ENCODE data around the gene ARHGEF38.
A peak's percentile ranks its signal among the peaks of the same experiment; 100 is the strongest.

Gene ARHGEF38

DNA sequence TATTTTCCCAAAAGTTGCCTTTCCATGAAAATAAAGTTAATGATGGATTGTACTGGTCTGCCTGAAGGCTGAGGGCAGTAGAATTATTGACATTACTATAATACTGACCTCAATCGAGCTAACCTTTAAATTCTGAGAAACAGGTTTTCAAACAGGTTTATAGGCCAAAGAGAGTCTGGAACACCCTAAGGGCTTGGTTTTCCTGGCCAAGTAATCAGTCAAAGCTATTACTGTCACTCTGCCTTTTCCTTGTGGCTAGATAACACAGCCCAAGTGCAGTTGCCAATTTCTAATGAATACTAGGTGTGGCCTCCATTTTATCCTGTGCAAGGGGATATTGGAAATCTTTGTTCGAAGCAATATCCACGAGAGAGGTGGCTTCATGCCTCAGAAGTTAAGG lies 80.8 kb downstream of the ARHGEF38 start:
- TF ChIP-seq POLR2A (IDR thresholded peaks at IDR 0.05; ENCODE audit: low read depth, low read length) = no peak
- no peak for DNase-seq (ENCODE audit: insufficient read length, low spot score)

DNA sequence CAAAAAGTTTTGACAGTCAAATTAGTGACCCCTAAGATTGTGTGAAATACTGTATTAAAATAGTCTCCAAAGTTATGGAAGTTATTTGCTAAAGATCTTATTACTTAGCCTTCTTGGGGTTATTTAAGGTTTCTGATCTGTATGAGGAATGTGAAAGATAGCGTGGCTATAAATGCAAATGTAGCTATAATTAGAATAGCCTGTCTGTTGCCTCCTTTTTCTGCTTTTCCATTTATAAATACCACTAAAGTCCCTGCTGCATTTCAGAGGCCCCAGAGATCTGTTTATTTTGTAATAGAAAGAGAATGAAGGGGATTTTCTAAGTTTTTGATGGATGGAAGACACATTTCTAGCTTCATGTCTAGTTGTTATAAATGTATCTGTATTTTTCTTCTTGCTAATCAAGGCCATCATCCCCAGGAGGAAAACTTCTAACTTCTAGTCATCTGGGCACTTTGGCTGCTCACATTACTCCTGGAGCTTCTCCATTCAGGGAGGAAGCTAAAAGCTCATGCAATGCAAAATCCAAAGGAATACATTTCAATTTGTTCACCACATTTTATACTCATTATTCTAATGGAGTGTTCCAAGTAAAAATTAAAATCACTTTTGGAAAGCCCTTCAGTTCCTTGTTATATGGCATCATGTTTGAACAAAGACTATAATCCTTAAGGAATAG lies 82.1 kb downstream of the ARHGEF38 start:
- no peak for FAIRE-seq
- TF ChIP-seq POLR2A (IDR thresholded peaks at IDR 0.05; ENCODE audit: low read depth, low read length) = no peak
- DNase-seq (ENCODE audit: insufficient read length, low spot score) = no peak

More for the DNA sequence above, 80.8 kb downstream of the ARHGEF38 start:
- FAIRE-seq = no peak

DNA sequence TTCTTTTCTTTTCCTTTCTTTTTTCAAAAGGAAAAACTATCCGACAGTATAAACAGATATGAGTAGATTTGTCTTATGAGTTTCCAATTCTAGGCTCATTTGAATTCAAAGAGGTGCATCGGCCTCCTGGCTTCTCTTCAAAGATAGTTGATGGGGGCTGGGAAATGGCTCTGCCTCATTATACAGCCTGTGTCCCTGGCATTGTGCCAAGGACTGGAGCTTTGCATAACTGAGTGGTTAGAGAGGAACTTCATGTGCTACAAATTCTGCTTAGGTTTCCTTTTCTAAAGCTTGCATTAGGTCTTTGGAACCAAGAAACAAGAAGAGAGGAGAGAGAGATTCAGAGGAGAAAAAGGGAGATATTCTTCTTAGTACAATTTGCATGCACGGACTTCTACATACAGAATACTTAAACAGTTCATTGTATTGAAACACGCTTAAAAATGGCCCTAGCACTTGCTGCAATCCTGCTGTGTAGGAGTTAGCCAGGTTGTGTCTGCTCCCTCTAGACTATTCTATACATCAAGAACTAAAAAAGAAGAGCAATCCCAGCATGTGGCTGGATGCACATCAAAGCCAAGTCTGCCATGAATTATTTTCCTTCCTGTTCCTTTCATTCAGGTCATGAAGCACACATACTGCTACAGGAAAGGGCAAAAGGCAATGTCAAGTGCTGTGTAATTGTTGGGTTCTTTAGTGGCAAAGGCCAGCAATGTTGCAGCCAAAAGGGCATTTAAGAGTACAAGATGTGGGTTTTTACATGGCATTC lies 85.2 kb downstream of the ARHGEF38 start:
- no peak for TF ChIP-seq POLR2A (IDR thresholded peaks at IDR 0.05; ENCODE audit: low read depth, low read length)
- FAIRE-seq (no peak), DNase-seq (ENCODE audit: insufficient read length, low spot score) (no peak)

DNA sequence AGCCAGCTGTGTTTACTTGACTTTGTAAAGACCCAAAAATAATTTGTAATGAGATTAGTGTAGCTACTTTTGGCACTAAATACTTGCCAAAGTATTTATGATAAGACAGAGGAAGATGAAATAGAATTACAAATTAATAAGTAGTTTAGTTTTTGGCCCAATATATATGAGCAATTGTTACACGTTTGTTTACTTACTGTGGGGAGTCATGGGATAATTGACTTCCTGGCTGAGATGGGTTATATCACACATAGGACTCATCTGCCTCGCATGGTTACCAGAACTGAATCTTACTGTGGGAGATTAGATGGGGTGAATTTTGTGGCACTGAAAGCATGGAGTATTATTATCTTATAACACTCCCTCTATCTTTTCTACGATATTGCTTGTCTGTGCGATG lies 89.4 kb downstream of the ARHGEF38 start:
- no peak for FAIRE-seq
- no peak for TF ChIP-seq POLR2A (IDR thresholded peaks at IDR 0.05; ENCODE audit: low read depth, low read length)
- no peak for DNase-seq (ENCODE audit: insufficient read length, low spot score)

DNA sequence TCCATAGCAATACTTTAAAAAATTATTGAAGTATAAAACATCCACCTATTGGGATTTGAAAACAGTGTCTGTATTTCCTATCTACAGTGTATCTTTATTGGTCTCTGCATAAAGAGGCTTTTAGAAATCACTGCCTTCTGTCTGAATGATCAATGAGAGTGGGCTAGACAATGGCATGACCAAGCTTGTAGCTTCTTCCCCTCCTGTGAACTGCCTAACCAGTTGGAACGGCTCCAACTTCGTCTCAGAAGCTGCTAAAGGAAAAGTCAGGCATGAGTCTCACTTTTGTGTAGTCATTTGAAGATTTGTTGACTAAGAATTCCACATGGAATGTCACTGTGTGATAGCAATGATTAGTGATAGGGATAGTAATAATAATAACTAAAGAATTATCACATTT lies 91.8 kb downstream of the ARHGEF38 start:
- DNase-seq (ENCODE audit: insufficient read length, low spot score) = no peak
- TF ChIP-seq POLR2A (IDR thresholded peaks at IDR 0.05; ENCODE audit: low read depth, low read length) = no peak
- FAIRE-seq = no peak

DNA sequence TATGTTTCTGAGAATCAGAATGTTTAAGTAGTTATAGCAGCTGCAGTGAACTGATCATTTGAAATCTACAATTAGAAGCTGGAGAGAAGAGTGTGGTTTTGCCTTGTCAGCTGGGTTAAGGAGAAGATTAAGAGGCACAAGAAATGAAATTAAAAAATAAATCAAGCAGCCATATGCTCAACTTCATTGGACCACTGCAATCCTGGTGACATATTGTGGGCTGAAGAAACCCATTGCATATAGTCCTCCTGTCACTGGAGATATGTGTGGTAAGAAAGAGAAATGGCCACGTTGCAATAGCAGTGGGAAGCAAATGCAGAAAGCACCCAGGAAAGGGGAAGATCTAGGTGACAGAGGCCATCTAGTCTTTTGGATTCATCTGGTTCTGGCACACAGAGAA lies 93.0 kb downstream of the ARHGEF38 start:
- DNase-seq (ENCODE audit: insufficient read length, low spot score) = no peak
- FAIRE-seq = no peak
- TF ChIP-seq POLR2A (IDR thresholded peaks at IDR 0.05; ENCODE audit: low read depth, low read length) = no peak

DNA sequence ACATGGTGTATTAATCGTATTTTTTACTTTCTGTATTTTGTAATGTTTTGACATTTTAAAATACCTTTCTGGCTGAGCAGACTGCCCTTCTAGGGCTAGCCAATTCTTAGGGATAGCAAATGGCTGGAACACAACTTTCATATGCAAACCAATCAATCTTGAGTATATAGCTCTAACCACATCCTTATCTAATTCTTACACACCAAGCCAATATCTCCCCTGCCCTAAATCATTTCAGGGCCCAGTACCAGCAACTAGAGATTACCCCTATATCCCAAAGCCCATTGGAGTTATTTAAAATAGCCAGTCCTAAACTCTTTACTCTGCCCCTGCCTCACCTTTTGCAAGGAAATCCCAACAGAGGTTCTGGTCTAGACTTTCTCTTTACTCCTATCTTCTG lies 97.8 kb downstream of the ARHGEF38 start:
- no peak for TF ChIP-seq POLR2A (IDR thresholded peaks at IDR 0.05; ENCODE audit: low read depth, low read length)
- no peak for FAIRE-seq
- DNase-seq (ENCODE audit: insufficient read length, low spot score) = no peak

DNA sequence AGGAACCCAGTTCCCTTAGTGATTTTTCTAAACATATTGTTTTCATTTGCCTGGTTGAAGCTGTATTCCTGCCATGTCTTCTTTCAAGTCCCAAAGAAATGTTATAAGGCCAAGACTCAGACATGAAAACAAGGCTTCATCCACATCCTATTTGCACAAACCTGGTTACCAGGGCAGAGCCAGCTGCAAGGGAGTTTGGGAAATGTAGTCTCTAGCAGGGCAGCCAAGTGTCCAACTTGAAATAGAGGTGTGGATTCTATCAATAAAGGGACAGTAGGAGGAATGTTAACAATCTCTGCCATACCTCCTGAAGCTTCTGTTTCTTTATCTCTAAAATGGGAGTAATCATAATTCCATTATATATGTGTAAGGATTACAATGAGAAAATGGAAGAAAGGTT lies 99.5 kb downstream of the ARHGEF38 start:
- FAIRE-seq (no peak), DNase-seq (ENCODE audit: insufficient read length, low spot score) (no peak)
- no peak for TF ChIP-seq POLR2A (IDR thresholded peaks at IDR 0.05; ENCODE audit: low read depth, low read length)

DNA sequence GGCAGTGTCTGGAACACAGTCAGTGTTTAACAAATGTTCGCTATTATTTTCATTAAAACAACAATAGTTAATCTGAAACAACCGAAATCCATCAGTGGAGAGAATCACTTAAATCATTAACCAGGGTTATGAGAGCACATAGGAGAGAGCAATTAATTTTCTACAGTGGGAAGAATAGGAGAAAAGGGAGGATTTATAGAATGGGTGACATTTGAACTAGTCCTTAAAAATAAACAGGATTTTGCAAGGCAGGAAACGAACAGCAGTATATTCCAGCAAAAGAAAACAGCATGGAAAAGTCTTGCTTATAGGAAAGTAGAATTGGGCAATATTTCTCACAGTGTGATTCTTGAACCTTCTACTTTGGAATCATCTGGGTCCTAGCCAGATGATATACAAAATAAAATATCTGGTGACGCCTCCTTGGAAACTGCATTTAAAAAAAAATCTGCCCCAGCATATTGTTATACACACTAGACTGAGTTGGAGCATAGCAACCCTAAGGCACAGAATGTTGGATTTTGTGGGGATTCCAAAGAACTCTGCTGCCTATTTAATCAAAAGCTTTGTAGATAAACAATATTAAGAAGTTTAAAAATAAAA lies 100.0 kb downstream of the ARHGEF38 start:
- DNase-seq (ENCODE audit: insufficient read length, low spot score) (no peak), FAIRE-seq (no peak)
- no peak for TF ChIP-seq POLR2A (IDR thresholded peaks at IDR 0.05; ENCODE audit: low read depth, low read length)

DNA sequence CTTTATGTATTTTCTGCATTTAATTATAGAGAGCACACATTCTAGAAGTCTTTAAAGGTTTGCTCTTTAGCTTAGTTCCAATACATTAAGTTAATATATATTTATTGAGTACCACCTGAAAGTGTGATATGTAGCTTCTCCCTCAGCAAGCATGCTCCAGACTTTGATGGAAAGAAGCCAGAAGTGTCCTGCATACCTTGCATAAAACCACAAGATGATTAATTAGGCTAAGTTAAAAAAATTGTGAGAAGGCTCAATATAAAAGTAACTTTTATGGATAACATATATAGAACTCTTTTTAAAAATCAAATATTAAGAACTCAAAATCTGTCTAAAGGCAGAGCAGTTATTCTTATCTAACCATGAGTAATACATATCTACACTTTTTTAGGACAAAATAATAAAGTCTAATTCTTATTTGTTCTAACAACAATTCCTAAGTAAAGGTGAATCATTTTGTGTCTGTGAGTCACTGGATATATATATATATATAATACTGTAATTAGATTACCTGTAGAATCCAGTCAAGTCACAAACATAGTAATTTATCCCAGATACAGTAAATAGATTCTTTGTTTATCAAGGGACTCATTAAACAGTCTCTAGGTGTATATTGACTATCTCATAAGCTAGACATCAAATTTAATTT lies 104.8 kb downstream of the ARHGEF38 start:
- DNase-seq (ENCODE audit: insufficient read length, low spot score) (no peak), FAIRE-seq (no peak)
- no peak for TF ChIP-seq POLR2A (IDR thresholded peaks at IDR 0.05; ENCODE audit: low read depth, low read length)

DNA sequence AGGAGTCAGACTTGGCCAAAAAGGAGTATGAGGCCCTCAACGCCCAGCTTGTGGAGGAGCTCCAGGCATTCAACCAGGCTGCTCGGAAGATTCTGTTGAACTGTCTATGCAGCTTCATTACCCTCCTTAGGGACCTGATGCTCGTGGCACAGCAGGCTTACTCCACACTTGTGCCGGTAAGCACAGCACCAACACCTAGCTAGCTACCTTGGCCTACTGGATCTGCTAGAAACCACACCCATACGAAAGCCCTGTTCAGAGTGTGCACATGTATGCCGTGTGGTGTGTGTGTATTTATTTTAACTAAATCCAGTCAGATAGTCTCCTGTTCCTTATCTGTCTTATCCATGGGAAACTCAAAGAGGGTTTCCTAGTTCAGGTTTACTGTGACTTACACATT lies 106.8 kb downstream of the ARHGEF38 start:
- no peak for TF ChIP-seq POLR2A (IDR thresholded peaks at IDR 0.05; ENCODE audit: low read depth, low read length)
- no peak for FAIRE-seq
- DNase-seq (ENCODE audit: insufficient read length, low spot score) = no peak

DNA sequence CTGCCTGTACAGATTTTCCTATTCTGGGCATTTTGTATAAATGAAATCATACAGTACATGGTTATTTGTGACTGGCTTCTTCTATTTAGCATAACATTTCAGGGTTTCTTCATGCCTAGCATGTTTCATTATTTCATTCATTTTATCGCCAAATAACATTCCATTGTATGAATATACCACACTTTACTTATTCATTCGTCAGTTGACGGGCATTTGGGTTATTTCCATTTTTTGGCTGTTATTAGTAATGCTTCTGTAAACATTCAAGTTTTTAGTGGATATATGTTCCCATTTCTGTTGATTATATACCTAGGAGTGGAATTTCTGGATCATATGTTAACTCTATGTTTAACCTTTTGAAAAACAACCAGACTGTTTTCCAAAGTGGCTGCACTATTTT lies 108.6 kb downstream of the ARHGEF38 start:
- TF ChIP-seq POLR2A (IDR thresholded peaks at IDR 0.05; ENCODE audit: low read depth, low read length) = no peak
- DNase-seq (ENCODE audit: insufficient read length, low spot score) = no peak
- FAIRE-seq = no peak

DNA sequence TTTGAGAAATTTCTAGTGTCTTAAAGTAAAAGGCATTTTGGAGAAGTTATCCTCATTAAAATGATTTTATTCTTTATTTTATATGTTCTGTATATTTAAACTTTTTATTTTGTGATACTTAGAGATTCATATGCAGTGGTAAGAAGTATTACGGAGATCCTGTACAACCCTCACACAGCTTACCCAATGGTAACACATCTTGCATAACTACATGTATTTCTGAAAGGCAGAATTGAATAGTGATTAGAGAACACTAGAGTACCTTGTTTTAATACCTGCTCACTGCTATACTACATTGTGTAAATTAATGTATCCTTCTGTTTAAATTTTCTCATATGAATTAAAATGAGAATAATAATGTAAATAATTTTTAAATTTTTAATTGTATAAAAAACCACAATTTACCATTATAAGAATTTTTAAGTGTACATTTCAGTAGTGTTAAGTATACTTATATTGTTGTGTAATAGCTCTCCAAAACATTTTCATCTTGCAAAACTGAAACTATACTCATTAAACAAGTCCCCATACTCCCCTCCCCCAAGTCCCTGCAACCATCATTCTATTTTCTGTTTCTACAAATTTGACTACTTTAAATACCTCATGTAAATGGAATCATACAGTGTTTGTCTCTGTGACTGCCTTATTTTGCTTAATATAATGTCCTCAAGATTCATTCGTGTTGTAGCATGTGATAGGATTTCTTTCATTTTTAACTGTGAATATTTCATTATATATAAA lies 110.7 kb downstream of the ARHGEF38 start:
- DNase-seq (ENCODE audit: insufficient read length, low spot score) = no peak

DNA sequence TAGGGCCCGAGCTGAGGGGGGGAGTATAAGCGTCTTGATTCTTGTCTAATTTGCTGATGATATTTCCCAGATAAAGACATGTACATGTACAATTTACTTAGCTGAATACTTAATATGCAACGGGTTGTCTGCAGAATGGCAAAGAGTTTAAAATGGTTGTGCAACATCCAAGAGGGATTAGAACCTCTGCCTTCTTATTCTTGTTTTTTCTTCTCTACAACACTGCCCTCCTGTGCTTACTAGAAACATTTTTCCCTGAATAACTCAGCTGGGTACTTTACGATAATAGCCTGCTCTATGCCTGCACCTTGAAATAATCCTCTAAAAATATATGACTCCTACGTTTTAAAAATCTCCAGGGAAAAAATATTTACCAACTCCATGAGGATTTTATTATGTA lies 114.3 kb downstream of the ARHGEF38 start:
- FAIRE-seq (peak; percentile 33), DNase-seq (ENCODE audit: insufficient read length, low spot score) (no peak)
- no peak for TF ChIP-seq POLR2A (IDR thresholded peaks at IDR 0.05; ENCODE audit: low read depth, low read length)

More for the DNA sequence above, 110.7 kb downstream of the ARHGEF38 start:
- TF ChIP-seq POLR2A (IDR thresholded peaks at IDR 0.05; ENCODE audit: low read depth, low read length) = no peak
- FAIRE-seq = no peak
